Endothelial cell of hepatic sinusoid (primary cell): ENCODE results near the gene TXNRD3.

Experiments used
- in situ Hi-C: cut with HindIII; loops from 2 replicates; pipeline ENCODE4 v1.10.0; 2017; ENCODE audit warnings: low sequenced_read_pairs

The TXNRD3 gene

GRCh38 chr3:126672741-126673140 is 17.8 kb upstream of the TXNRD3 start:
- in situ Hi-C loops = loop anchor here (10.0 kb wide), 1 partner anchor 372 kb away; no protein-coding TSS in a partner anchor

GRCh38 chr3:126672340-126672739 is 17.4 kb upstream of the TXNRD3 start:
- in situ Hi-C loops = loop anchor here (10.0 kb wide), 1 partner anchor 372 kb away; no protein-coding TSS in a partner anchor

GRCh38 chr3:126671521-126671920 is 16.6 kb upstream of the TXNRD3 start:
- in situ Hi-C loops = loop anchor here (10.0 kb wide), 1 partner anchor 373 kb away; no protein-coding TSS in a partner anchor

- in situ Hi-C loops = no loop called here
Observed at GRCh38 chr3:126668450-126669401, 13.8 kb upstream of the TXNRD3 start.

- in situ Hi-C loops = no loop called here
Observed at GRCh38 chr3:126667631-126668449, 12.9 kb upstream of the TXNRD3 start.

GRCh38 chr3:126666658-126667528 is 12.0 kb upstream of the TXNRD3 start:
- in situ Hi-C loops = no loop called here

- in situ Hi-C loops = no loop called here
Observed at GRCh38 chr3:126665959-126666657, 11.2 kb upstream of the TXNRD3 start.

GRCh38 chr3:126665221-126665936 is 10.5 kb upstream of the TXNRD3 start:
- in situ Hi-C loops = no loop called here

- in situ Hi-C loops = loop anchor here (5.0 kb wide), 1 partner anchor 142 kb away; the partner anchor contains the start of gene CHST13
Observed at GRCh38 chr3:126664591-126665214, 9.8 kb upstream of the TXNRD3 start.

GRCh38 chr3:126663750-126664149 is 8.8 kb upstream of the TXNRD3 start:
- in situ Hi-C loops = loop anchor here (5.0 kb wide), 1 partner anchor 141 kb away; the partner anchor contains the start of gene CHST13

GRCh38 chr3:126663257-126663656 is 8.3 kb upstream of the TXNRD3 start:
- in situ Hi-C loops = loop anchor here (5.0 kb wide), 1 partner anchor 141 kb away; the partner anchor contains the start of gene CHST13

- in situ Hi-C loops = loop anchor here (5.0 kb wide), 1 partner anchor 139 kb away; the partner anchor contains the start of gene CHST13
Observed at GRCh38 chr3:126661532-126662364, 6.8 kb upstream of the TXNRD3 start.

GRCh38 chr3:126659915-126660886 is 5.3 kb upstream of the TXNRD3 start:
- in situ Hi-C loops = loop anchor here (5.0 kb wide), 1 partner anchor 138 kb away; the partner anchor contains the start of gene CHST13

- in situ Hi-C loops = no loop called here
Observed at GRCh38 chr3:126658584-126658983, 3.7 kb upstream of the TXNRD3 start.

- in situ Hi-C loops = no loop called here
Observed at GRCh38 chr3:126657901-126658300, 3.0 kb upstream of the TXNRD3 start.

GRCh38 chr3:126656371-126657134 is 1.6 kb upstream of the TXNRD3 start:
- in situ Hi-C loops = no loop called here
